Measurements from ENCODE around the gene ABLIM3.

GRCh38 chr5:149170299-149170698 lies 29.0 kb downstream of the ABLIM3 start:
- TF ChIP-seq POLR2A (IDR thresholded peaks at IDR 0.05) (no peak), CTCF (IDR thresholded peaks at IDR 0.05) (no peak)

Data from thyroid gland (tissue), 4 donors.